HG03175 (cell line): ENCODE results near the gene GBP1.
"Not testable (repeated sequence)": the region's sequence is repeated elsewhere in the genome, so short reads cannot be mapped to it uniquely, and the experiment has no call there.

Source experiments
- ATAC-seq: cut with Tn5 transposase; IDR thresholded peaks from one replicate; pipeline ENCODE4 v1.9.1; 2021; ENCODE audit warnings: mild to moderate bottlenecking, moderate library complexity; ENCODE audit not compliant: unreplicated experiment

The GBP1 gene

DNA sequence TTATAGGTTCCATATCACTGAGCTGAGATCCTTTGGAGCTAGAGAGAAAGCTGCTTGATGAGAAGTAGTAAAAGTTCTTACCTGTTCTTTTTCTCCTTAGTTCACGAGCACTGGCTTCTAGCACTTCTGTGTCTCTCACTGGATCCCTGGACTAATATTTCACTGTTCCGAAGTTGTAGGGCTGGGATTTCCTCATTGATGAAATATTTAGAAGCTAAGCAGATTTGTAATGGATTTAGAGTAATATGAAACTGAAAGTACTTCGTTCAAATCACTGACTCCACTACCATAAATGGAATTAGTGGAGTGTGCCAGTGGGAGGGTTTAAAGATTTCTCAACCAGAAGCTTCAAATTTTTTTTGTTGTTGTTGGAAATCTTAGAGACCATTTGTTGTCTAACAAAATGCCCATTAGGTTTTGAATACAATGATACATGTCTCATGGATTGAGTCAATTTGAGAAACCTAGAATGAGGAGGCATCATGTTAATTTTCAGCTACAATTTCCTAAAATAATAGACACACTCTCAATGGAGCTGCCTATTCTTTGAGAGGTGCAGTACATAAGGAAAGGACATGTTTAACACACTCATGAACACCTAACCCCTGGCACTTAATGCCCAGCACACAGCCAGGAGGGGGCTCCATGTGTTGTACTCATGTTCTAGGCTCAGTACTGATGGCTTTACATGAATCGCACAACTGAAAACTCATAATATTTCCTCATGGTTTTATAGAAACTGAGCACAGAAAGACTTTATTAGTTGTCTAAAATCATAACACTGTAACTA, at the start of gene GBP1:
Gene GBP1, minus strand, starts transcription at position 130 of the 790 bp plus-strand sequence. CDS start 1,974 bp downstream, outside the sequence.
- ATAC-seq, result peak; percentile 59

DNA sequence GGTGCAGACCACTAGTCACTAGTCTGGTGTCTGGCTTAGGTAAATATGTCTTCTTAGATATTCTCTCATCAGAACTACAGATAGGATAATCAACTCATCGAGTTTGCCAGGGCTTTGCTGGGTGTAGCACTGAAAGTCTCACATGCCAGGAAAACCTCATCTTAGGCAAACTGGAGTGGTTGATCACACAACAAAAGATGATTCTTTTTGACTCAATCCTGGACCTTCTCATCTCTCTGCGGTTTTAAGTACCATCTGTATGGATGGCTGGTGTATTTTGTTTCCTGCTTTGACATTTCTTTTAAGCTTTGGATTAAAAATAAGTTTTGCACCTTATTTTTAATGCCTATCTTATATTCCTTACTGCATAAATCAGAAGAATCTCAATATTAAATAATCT, 49.7 kb upstream of the GBP1 start:
- no peak for ATAC-seq

- no peak for ATAC-seq
These were observed 48.0 kb upstream of the GBP1 start for GRCh38 chr1:89112871-89113613.

DNA sequence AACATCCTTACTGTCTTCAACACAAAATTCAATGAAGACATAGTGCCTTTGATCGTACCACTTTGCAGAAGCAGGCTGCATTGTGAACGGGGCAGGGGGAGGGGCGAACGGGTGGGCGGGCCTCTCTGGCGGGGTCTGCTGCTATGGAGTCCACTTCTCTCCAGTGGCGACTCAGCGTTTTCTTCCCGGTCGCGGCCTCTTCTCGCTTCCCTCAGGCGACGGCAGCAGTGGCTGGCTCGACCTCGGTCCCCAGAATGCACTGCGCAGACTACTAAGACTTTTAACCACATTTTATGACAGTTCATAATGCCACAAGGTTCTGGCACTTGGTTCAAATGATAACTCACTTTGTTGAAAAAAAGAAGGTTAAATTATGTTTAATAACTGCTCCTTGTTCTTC, 39.7 kb upstream of the GBP1 start:
- no peak for ATAC-seq

GRCh38 chr1:89104147-89104546, 39.1 kb upstream of the GBP1 start:
- ATAC-seq, result no peak

GRCh38 chr1:89102021-89102420, 37.0 kb upstream of the GBP1 start:
- ATAC-seq, result no peak

DNA sequence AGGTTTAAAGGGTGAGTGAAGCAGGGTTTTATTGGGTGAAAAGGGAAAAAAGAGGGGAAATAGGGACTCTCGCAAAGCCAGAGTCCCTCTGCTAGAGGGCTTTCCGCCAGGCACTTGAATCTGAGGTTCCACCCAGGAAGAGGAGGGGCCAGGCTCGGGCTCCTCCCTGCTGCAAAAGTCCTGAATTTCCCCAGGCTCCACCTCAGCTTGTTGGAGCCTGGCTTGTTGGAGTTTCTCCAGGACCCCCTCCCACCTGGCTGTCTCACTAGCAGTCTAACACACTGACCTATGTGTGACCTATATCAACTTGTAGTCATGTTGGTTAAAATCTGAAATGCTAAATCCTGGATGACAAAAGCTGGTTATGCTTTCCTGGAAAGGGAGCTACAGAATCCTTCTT, 35.4 kb upstream of the GBP1 start:
- no peak for ATAC-seq

- no peak for ATAC-seq
These were observed 33.8 kb upstream of the GBP1 start for GRCh38 chr1:89098857-89099256.

- no peak for ATAC-seq
These were observed 30.7 kb upstream of the GBP1 start for GRCh38 chr1:89095737-89096136.

GRCh38 chr1:89089962-89090361, 25.0 kb upstream of the GBP1 start:
- no peak for ATAC-seq

GRCh38 chr1:89088572-89088971, 23.6 kb upstream of the GBP1 start:
- no peak for ATAC-seq

- no peak for ATAC-seq
These were observed 22.2 kb upstream of the GBP1 start for GRCh38 chr1:89087241-89087640.

GRCh38 chr1:89085781-89086180, 20.8 kb upstream of the GBP1 start:
- peak; percentile 45 for ATAC-seq

- ATAC-seq, result no peak
These were observed 16.0 kb upstream of the GBP1 start for GRCh38 chr1:89081005-89081404.

GRCh38 chr1:89080068-89080467, 15.1 kb upstream of the GBP1 start:
- not testable (repeated sequence) for ATAC-seq

DNA sequence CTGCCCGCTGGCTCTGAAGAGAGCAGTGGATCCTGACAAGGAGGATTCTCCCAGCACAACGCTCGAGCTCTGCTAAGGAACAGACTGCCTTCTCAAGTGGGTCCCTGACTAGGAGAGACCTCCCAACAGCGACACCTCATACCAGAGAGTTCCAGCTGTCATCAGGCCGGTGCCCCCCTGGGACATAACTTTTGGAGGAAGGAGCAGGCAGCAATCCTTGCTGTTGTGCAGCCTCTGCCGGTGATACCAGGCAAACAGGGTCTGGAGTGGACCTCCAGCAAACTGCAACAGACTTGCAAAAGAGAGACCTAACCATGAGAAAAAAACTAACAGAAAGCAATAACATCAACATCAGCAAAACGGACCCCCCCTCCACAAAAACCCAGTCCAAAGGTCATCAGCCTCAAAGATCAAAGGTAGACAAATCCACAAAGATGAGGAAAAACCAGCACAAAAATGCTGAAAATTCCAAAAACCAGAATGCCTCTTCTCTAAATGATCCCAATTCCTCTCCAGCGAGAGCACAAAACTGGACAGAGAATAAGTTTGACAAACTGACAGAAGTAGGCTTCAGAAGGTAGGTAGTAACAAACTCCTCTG, 7.6 kb upstream of the GBP1 start:
- not testable (repeated sequence) for ATAC-seq

DNA sequence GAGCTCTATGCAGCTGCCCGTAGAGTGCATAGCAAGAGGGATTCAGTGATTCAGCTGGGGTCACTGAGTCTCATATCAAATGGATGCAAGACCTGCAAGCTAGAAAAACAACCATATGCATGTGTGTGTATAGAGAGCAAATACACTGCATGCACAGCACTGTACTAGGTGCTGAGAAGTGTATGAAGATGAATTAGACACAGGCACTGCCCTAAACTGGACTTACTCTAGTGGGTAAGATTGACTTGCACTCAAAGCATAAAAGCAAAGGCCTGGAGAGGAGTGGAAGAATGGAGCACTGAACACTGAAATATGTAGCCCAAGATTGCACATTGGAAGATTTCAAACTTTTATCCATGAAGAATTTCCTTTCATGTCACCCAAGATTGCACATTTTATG, 5.5 kb upstream of the GBP1 start:
- ATAC-seq, result no peak

DNA sequence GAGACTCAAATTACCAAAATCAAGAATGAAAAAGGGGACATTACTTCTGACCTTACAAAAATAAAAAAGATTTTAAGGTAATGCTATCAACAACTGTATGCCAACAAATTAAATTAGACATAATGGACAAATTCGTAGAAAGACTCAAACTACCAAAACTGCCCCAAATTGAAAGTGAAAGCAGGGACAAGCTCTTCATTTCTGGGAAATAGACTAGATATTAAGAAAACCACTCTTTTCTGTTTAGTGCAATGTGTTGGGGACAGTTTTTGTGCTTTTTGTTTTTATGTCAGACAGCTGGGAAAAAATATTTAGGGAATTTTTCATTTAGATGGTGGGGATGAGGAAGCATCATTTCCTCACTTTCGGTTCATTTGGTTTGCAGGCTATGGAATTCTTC, 4.9 kb upstream of the GBP1 start:
- no peak for ATAC-seq

GRCh38 chr1:89068291-89068690, 3.3 kb upstream of the GBP1 start:
- no peak for ATAC-seq

GRCh38 chr1:89064632-89065031, 376 bp downstream of the GBP1 start:
- ATAC-seq, result peak; percentile 53

DNA sequence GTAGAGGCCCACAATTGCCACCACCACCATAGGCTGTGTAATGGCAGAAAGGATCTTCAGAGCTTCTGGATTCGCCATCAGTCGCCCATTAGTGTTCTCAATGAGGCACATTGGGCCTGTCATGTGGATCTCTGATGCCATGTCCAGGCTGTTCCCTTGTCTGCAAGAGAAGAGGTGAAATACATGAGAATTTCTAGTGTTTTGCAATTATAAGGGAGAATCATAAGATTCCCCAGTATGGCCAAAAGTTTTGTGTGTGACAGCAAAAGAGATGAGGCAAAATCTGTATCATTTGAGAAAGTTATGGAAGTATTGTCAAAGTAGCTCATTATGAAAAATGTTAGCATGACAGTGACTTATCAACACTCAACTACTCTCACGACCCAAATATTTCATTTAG, 1.9 kb downstream of the GBP1 start:
- ATAC-seq, result no peak

DNA sequence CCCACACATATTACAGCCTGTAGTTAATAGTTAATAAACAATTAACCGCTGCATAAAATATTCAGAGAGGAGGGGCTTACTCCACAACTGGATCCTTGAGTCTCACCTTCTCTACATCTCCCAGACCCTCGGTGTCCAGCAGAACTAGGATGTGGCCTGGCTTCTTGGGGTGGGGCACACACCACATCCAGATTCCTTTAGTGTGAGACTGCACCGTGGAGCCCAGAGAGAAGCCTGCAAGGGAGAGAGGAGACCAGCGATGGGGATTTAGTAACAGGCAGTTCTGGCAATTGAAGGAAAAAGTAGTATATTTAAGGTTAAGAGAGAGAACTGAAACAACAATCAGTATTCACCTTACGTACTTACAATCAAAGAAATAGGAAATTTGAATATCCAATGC, 4.9 kb downstream of the GBP1 start:
- no peak for ATAC-seq
